Liver (tissue), 9 donors: ENCODE data around the gene LCN2. TPM values are rescaled to one million over a fixed set of nuclear protein-coding genes. Genes with fewer than 3 reads are reported as not detected.

Experiments used
- DNase-seq: peaks from one replicate; pipeline ENCODE4 v3.0.0-alpha.2; 2017; ENCODE audit warnings: low spot score
- H3K27ac ChIP-seq, 2 donors: one replicate each; pipeline ENCODE4 v1.7.0; 2013; ENCODE audit warnings: inconsistent platforms in 2 of 2, low read length in 2 of 2, control low read depth in 1 of 2, low read depth in 1 of 2, mild to moderate bottlenecking in 1 of 2
- H3K27me3 ChIP-seq, 4 donors: one replicate each; pipeline versions ENCODE4 v1.6.1 to v1.7.0; 2013; ENCODE audit warnings: low read length in 3 of 4, inconsistent platforms in 1 of 4, mild to moderate bottlenecking in 1 of 4, moderate library complexity in 1 of 4; ENCODE audit not compliant: control insufficient read depth in 4 of 4, insufficient read depth in 4 of 4
- H3K36me3 ChIP-seq, 4 donors: one replicate each; pipeline versions ENCODE4 v1.6.1 to v1.7.0; 2013; ENCODE audit warnings: low read length in 3 of 4, mild to moderate bottlenecking in 3 of 4, low read depth in 1 of 4, moderate library complexity in 1 of 4; ENCODE audit not compliant: control insufficient read depth in 4 of 4, insufficient read depth in 3 of 4
- H3K4me1 ChIP-seq, 4 donors: one replicate each; pipeline versions ENCODE4 v1.6.1 to v1.7.0; 2013; ENCODE audit warnings: low read length in 3 of 4, mild to moderate bottlenecking in 3 of 4, moderate library complexity in 1 of 4; ENCODE audit not compliant: control insufficient read depth in 4 of 4, insufficient read depth in 4 of 4
- H3K4me3 ChIP-seq, 3 donors: one replicate each; pipeline versions ENCODE4 v1.6.1 to v1.7.0; 2013; ENCODE audit warnings: low read length in 3 of 3, control low read depth in 1 of 3, low read depth in 1 of 3, mild to moderate bottlenecking in 1 of 3
- H3K9ac ChIP-seq, 2 donors: one replicate each; pipeline ENCODE4 v1.7.0; 2013; ENCODE audit warnings: low read length in 2 of 2, mild to moderate bottlenecking in 2 of 2, moderate library complexity in 2 of 2, control low read depth in 1 of 2, low read depth in 1 of 2
- H3K9me3 ChIP-seq, 4 donors: one replicate each; pipeline versions ENCODE4 v1.6.1 to v1.7.0; 2013; ENCODE audit warnings: low read length in 3 of 4; ENCODE audit not compliant: control insufficient read depth in 4 of 4
- ATF3 ChIP-seq: IDR thresholded peaks from 2 replicates; pipeline ENCODE4 v1.6.1; 2016; ENCODE audit warnings: antibody characterized with exemption
- CTCF ChIP-seq: fragments of 150-350 bp; IDR thresholded peaks from 2 replicates; pipeline ENCODE4 v1.5.1; 2017; ENCODE audit warnings: improper control_type of control experiment, low read depth, low read length; ENCODE audit not compliant: missing input control
- EGR1 ChIP-seq, 2 donors: IDR thresholded peaks; 2 replicates each; pipeline ENCODE4 v1.6.1; 2016 to 2018; ENCODE audit warnings: antibody characterized with exemption in 2 of 2, low read depth in 2 of 2
- FOXA1 ChIP-seq: IDR thresholded peaks from 2 replicates; pipeline ENCODE4 v1.6.1; 2016; ENCODE audit warnings: antibody characterized with exemption
- FOXA2 ChIP-seq: IDR thresholded peaks from 2 replicates; pipeline ENCODE4 v1.6.1; 2016; ENCODE audit warnings: antibody characterized with exemption
- GABPA ChIP-seq, 2 donors: IDR thresholded peaks in 1 of 2; conservative IDR thresholded peaks in 1 of 2; 2 replicates each; pipeline ENCODE4 v1.6.1; 2016; ENCODE audit warnings: antibody characterized with exemption in 2 of 2, mild to moderate bottlenecking in 1 of 2, moderate library complexity in 1 of 2
- HNF4A ChIP-seq, 2 donors: conservative IDR thresholded peaks; 2 replicates each; pipeline ENCODE4 v1.6.1; 2016; ENCODE audit warnings: antibody characterized with exemption in 2 of 2, mild to moderate bottlenecking in 2 of 2
- HNF4G ChIP-seq: IDR thresholded peaks from 2 replicates; pipeline ENCODE4 v1.6.1; 2016; ENCODE audit warnings: antibody characterized with exemption
- MAX ChIP-seq: IDR thresholded peaks from 2 replicates; pipeline ENCODE4 v1.6.1; 2016; ENCODE audit warnings: antibody characterized with exemption
- NR2F2 ChIP-seq: IDR thresholded peaks from 2 replicates; pipeline ENCODE4 v1.6.1; 2016; ENCODE audit warnings: antibody characterized with exemption
- RAD21 ChIP-seq, 2 donors: IDR thresholded peaks; 2 replicates each; pipeline ENCODE4 v1.6.1; 2016; ENCODE audit warnings: antibody characterized with exemption in 2 of 2, mild to moderate bottlenecking in 2 of 2
- REST ChIP-seq: IDR thresholded peaks from 2 replicates; pipeline ENCODE4 v1.6.1; 2016; ENCODE audit warnings: antibody characterized with exemption, mild to moderate bottlenecking
- RXRA ChIP-seq, 2 donors: IDR thresholded peaks; 2 replicates each; pipeline ENCODE4 v1.6.1; 2017 to 2018; ENCODE audit warnings: antibody characterized with exemption in 2 of 2, mild to moderate bottlenecking in 1 of 2
- SP1 ChIP-seq: IDR thresholded peaks from 2 replicates; pipeline ENCODE4 v1.6.1; 2018; ENCODE audit warnings: antibody characterized with exemption, mild to moderate bottlenecking
- TAF1 ChIP-seq: conservative IDR thresholded peaks from 2 replicates; pipeline ENCODE4 v1.6.1; 2016; ENCODE audit warnings: antibody characterized with exemption, mild to moderate bottlenecking
- YY1 ChIP-seq: IDR thresholded peaks from 2 replicates; pipeline ENCODE4 v1.6.1; 2016; ENCODE audit warnings: antibody characterized with exemption, mild to moderate bottlenecking
- ZBTB33 ChIP-seq: IDR thresholded peaks from 2 replicates; pipeline ENCODE4 v1.6.1; 2016; ENCODE audit warnings: antibody characterized with exemption
- WGBS: extraction: QIAGEN DNeasy Blood & Tissue Kit; methylation state at CpG from one replicate; pipeline ENCODE4 v1.1.7; 2013; 5-methylcytosine and 5-hydroxymethylcytosine counted together
- polyA plus RNA-seq, 2 donors: library from polyadenylated mRNA; stranded (reverse) in 1 of 2; unstranded in 1 of 2; fragments of 200-250 nt in 1 of 2; fragments of >200 nt in 1 of 2; fragmentation: Nextera tagmentation in 1 of 2; extraction: Ambion mirVana in 1 of 2; gene quantifications; one replicate each; pipeline versions ENCODE4 v1.2.1 to v1.2.3, GENCODE V29; 2013 to 2015
- total RNA-seq, 2 donors: library from RNA; depleted of rRNA; stranded (reverse); fragments of >200 nt; gene quantifications; one replicate each; pipeline ENCODE4 v1.2.3, GENCODE V29; 2014
- donor health status: healthy.
- donor health status: healthy.
- donor health status: healthy.
- donor health status: healthy.
- donor health status: healthy.

Gene LCN2
- total and polyA plus RNA-seq, 4 donors, result 7.0 to 64.5 (median 10.4) TPM

GRCh38 chr9:128188209-128188608 is 39.0 kb downstream of the LCN2 start:
- no peak overlapping the region for H3K27ac ChIP-seq
- H3K4me3 ChIP-seq, result no peak overlapping the region
- H3K27me3 ChIP-seq, result no peaks in the 10 kb centered on the region
- WGBS, result 87% methylated on average over 1 of the region's 1 CpG
- TF ChIP-seq HNF4A (conservative IDR thresholded peaks at IDR 0.05) (no peak), SP1 (no peak), RXRA (IDR thresholded peaks at IDR 0.05) (no peak), FOXA2 (no peak), EGR1 (IDR thresholded peaks at IDR 0.05; ENCODE audit: low read depth in 2 of 2) (no peak), GABPA (IDR thresholded peaks at IDR 0.05 in 1 of 2, conservative IDR thresholded peaks at IDR 0.05 in 1 of 2) (no peak), ATF3 (no peak), HNF4G (no peak), CTCF (no peak), ZBTB33 (no peak), REST (no peak), FOXA1 (no peak), YY1 (no peak), RAD21 (IDR thresholded peaks at IDR 0.05) (no peak)
- no peak overlapping the region for H3K9ac ChIP-seq
- no peaks in the 10 kb centered on the region for H3K9me3 ChIP-seq
- peaks cover 8 to 20% (median 15%) of the 10 kb centered on the region in 4 donors for H3K4me1 ChIP-seq
- no peak for DNase-seq
- peaks cover 3 to 19% (median 5%) of the 10 kb centered on the region in 4 donors for H3K36me3 ChIP-seq

- WGBS, result 94% methylated on average over 2 of the region's 2 CpGs
- H3K27me3 ChIP-seq, result no peaks in the 10 kb centered on the region
- DNase-seq, result no peak
- H3K4me1 ChIP-seq, result peaks cover 8 to 23% (median 16%) of the 10 kb centered on the region in 4 donors
- no peak overlapping the region for H3K9ac ChIP-seq
- no peak overlapping the region for H3K27ac ChIP-seq
- H3K4me3 ChIP-seq, result no peak overlapping the region
- no peaks in the 10 kb centered on the region for H3K9me3 ChIP-seq
- H3K36me3 ChIP-seq, result peaks cover 2 to 12% (median 3%) of the 10 kb centered on the region in 4 donors
- TF ChIP-seq REST, result no peak
- no peak for TF ChIP-seq RAD21 (IDR thresholded peaks at IDR 0.05)
- no peak for TF ChIP-seq HNF4A (conservative IDR thresholded peaks at IDR 0.05)
- TF ChIP-seq SP1, result no peak
- TF ChIP-seq GABPA (IDR thresholded peaks at IDR 0.05 in 1 of 2, conservative IDR thresholded peaks at IDR 0.05 in 1 of 2), result no peak
- TF ChIP-seq EGR1 (IDR thresholded peaks at IDR 0.05; ENCODE audit: low read depth in 2 of 2), result no peak
- TF ChIP-seq MAX, result no peak
- TF ChIP-seq FOXA1, result no peak
- no peak for TF ChIP-seq FOXA2
- TF ChIP-seq TAF1, result no peak
- no peak for TF ChIP-seq CTCF
- no peak for TF ChIP-seq NR2F2
- no peak for TF ChIP-seq HNF4G
- no peak for TF ChIP-seq ATF3
Observed at GRCh38 chr9:128190013-128190412, 40.8 kb downstream of the LCN2 start.
